Measurements from ENCODE around the gene NTN1. TPM values are rescaled to one million over a fixed set of nuclear protein-coding genes. Genes with fewer than 3 reads are reported as not detected.

The NTN1 gene
- total and polyA plus RNA-seq, 2 of the 13 experiments (the other 11 are each of a cell fraction or from before 2014, with no cell fraction given): 0.04 to 0.05 TPM

DNA sequence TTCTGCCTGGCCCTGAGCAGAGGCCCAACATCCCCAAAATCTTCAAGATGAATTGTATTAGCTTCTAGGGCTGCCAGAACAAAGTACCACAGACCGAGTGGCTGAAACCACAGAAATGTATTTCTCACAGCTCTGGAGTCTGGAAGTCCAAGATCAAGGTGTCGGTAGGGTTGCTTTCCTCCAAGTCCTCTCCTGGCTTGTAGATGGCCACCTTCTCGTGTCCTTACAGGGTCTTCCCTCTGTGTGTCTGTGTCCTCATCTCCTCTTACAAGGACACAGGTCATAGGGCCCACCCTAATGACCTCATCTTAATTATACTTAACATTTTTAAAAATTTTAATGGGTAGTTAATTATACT lies 215.7 kb downstream of the NTN1 start:
- CTCF ChIA-PET (ENCODE audit: low intra/inter-chr PET ratio, low total read pairs): no interaction called here
- no peak overlapping the region for H3K4me3 ChIP-seq (replicated peaks in 1 of 3; ENCODE audit: insufficient read depth in 1 of 3, low read depth in 2 of 3, low read length in 3 of 3)
- 37% methylated on average over 3 of the region's 3 CpGs for WGBS (ENCODE audit: low lambda C conversion rate)
- H3K9me3 ChIP-seq (ENCODE audit: low read length): no peaks in the 10 kb centered on the region
- FAIRE-seq (no peak), ATAC-seq (no peak), DNase-seq (ENCODE audit: low spot score) (no peak)
- no peak overlapping the region for H3K27ac ChIP-seq (ENCODE audit: extremely low read length, insufficient read depth, low read length)
- 0 out of 2 replicates have a peak overlapping the region, but pooled peaks have one; percentile 10 for H3K9ac ChIP-seq (ENCODE audit: insufficient read depth, low read depth, low read length)
- intact Hi-C loops (cut with micrococcal nuclease; ENCODE audit: unreplicated experiment) (no loop called here), in situ Hi-C loops (cut with HindIII; ENCODE audit: extremely low pct_ligation_motif_present, low pct_unique_long_range_greater_than_20kb) (no loop called here)
- peaks cover 3 to 31% of the 10 kb centered on the region in 2 experiments; a peak in 3 of 5 replicates for H3K27me3 ChIP-seq (ENCODE audit: control insufficient read depth in 1 of 2, insufficient read depth in 2 of 2, low read length in 2 of 2)
- H4K20me1 ChIP-seq (ENCODE audit: insufficient read depth, low read length): no peaks in the 10 kb centered on the region
- no peak overlapping the region for H2AFZ ChIP-seq (ENCODE audit: low read length)
- no peak for TF ChIP-seq POLR2AphosphoS5 (IDR thresholded peaks at IDR 0.05; ENCODE audit: low read depth, low read length)
- TF ChIP-seq ZNF260 (CRISPR knock-in tag; IDR thresholded peaks at IDR 0.05; ENCODE audit: borderline replicate concordance, low read depth): no peak
- TF ChIP-seq HMGA1 (CRISPR knock-in tag; conservative IDR thresholded peaks at IDR 0.05): no peak
- TF ChIP-seq, protein P1, sequence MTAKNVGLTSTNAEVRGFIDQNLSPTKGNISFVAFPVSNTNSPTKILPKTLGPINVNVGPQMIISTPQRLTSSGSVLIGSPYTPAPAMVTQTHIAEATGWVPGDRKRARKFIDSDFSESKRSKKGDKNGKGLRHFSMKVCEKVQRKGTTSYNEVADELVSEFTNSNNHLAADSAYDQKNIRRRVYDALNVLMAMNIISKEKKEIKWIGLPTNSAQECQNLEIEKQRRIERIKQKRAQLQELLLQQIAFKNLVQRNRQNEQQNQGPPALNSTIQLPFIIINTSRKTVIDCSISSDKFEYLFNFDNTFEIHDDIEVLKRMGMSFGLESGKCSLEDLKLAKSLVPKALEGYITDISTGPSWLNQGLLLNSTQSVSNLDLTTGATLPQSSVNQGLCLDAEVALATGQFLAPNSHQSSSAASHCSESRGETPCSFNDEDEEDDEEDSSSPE (CRISPR knock-in tag; IDR thresholded peaks at IDR 0.05): no peak
- no peak for TF ChIP-seq MED13 (CRISPR knock-in tag; IDR thresholded peaks at IDR 0.05)
- TF ChIP-seq STAT5B (CRISPR knock-in tag; IDR thresholded peaks at IDR 0.05): no peak
- TF ChIP-seq, protein P2, sequence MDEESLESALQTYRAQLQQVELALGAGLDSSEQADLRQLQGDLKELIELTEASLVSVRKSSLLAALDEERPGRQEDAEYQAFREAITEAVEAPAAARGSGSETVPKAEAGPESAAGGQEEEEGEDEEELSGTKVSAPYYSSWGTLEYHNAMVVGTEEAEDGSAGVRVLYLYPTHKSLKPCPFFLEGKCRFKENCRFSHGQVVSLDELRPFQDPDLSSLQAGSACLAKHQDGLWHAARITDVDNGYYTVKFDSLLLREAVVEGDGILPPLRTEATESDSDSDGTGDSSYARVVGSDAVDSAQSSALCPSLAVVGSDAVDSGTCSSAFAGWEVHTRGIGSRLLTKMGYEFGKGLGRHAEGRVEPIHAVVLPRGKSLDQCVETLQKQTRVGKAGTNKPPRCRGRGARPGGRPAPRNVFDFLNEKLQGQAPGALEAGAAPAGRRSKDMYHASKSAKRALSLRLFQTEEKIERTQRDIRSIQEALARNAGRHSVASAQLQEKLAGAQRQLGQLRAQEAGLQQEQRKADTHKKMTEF (CRISPR knock-in tag; IDR thresholded peaks at IDR 0.05): no peak
- no peak for TF ChIP-seq ZNF143 (CRISPR knock-in tag; IDR thresholded peaks at IDR 0.05)
- H3K4me2 ChIP-seq (ENCODE audit: low read depth, low read length): no peak overlapping the region
- H3K36me3 ChIP-seq (replicated peaks in 1 of 2; ENCODE audit: control insufficient read depth in 1 of 2, insufficient read depth in 2 of 2, low read length in 2 of 2): no peaks in the 10 kb centered on the region
- peaks cover 47% of the 10 kb centered on the region for H3K4me1 ChIP-seq (ENCODE audit: insufficient read depth, low read length)
- no TSS peak for BruUV-seq (replicated peaks)
- POLR2A ChIA-PET: no interaction called here
- no peaks in the 10 kb centered on the region for H3K79me2 ChIP-seq (ENCODE audit: insufficient read depth, low read length)

Data from HepG2 (cell line).